Liver (tissue), 5 donors: Measurements from ENCODE around the gene FAM120C. TPM values are rescaled to one million over a fixed set of nuclear protein-coding genes. Genes with fewer than 3 reads are reported as not detected.

Experiments used
- polyA plus RNA-seq, 2 donors: library from polyadenylated mRNA; stranded (reverse) in 1 of 2; unstranded in 1 of 2; fragments of 200-250 nt in 1 of 2; fragments of >200 nt in 1 of 2; fragmentation: Nextera tagmentation in 1 of 2; extraction: Ambion mirVana in 1 of 2; gene quantifications; one replicate each; pipeline versions ENCODE4 v1.2.1 to v1.2.3, GENCODE V29; 2013 to 2015
- small RNA-seq: library from RNA; depleted of rRNA; stranded (forward); fragments of <200 nt; gene quantifications from one replicate; pipeline ENCODE3, GENCODE V24; 2014
- total RNA-seq, 2 donors: library from RNA; depleted of rRNA; stranded (reverse); fragments of >200 nt; gene quantifications; one replicate each; pipeline ENCODE4 v1.2.3, GENCODE V29; 2014
- donor health status: healthy.
- donor health status: healthy.
- donor health status: healthy.

The FAM120C gene
- total and polyA plus RNA-seq, 4 donors: 1.8 to 3.7 (median 2.3) TPM

Small RNAs within 50 kb of the gene (small RNA-seq; reads per million reads assigned to genes)
- not detected for gene AL589872.1

Other genes starting within 250 kb of the FAM120C start
- gene PHF8, start 138.8 kb downstream of the FAM120C start, total RNA-seq: 10 to 100 TPM; 15.7 to 59.7 TPM
- gene PHF8, start 138.8 kb downstream of the FAM120C start, polyA plus RNA-seq: 10 to 100 TPM; 12.3 to 16.6 TPM
- 10 to 100 TPM in 1 of 2 donors, 1 to 10 TPM in 1; 4.3 to 11.9 TPM for gene WNK3, start 174.8 kb upstream of the FAM120C start, total RNA-seq
- gene WNK3, start 174.8 kb upstream of the FAM120C start, polyA plus RNA-seq: 10 to 100 TPM in 1 of 2 donors, 1 to 10 TPM in 1; 1.7 to 10.7 TPM